HFFc6 (cell line): ENCODE results near the gene CANX. TPM values are rescaled to one million over a fixed set of nuclear protein-coding genes. Genes with fewer than 3 reads are reported as not detected.

Experiments
- DNase-seq: peaks from one replicate; pipeline ENCODE4 v3.0.0-alpha.2; 2018
- H3K27ac Mint-ChIP-seq: 2 replicates; pipeline ENCODE4 v1.8.0; 2020; ENCODE audit warnings: mild to moderate bottlenecking, mixed read lengths
- H3K27me3 Mint-ChIP-seq: 2 replicates; pipeline ENCODE4 v1.8.0; 2021; ENCODE audit warnings: mild to moderate bottlenecking, moderate library complexity, mixed read lengths; ENCODE audit not compliant: insufficient read depth
- H3K36me3 Mint-ChIP-seq: 2 replicates; pipeline ENCODE4 v1.8.0; 2021; ENCODE audit warnings: low read depth, mixed read lengths
- H3K4me1 Mint-ChIP-seq: 2 replicates; pipeline ENCODE4 v1.8.0; 2020; ENCODE audit warnings: low read depth, mixed read lengths
- H3K4me3 Mint-ChIP-seq: 2 replicates; pipeline ENCODE4 v1.8.0; 2020; ENCODE audit warnings: mild to moderate bottlenecking, moderate library complexity, mixed read lengths
- H3K9me3 Mint-ChIP-seq: 2 replicates; pipeline ENCODE4 v1.8.0; 2020; ENCODE audit warnings: mild to moderate bottlenecking, mixed read lengths
- CTCF ChIP-seq: fragments of 200-600 bp; sonication (generic); IDR thresholded peaks from 2 replicates; pipeline ENCODE4 v1.5.0; 2021; ENCODE audit warnings: antibody characterized with exemption, mild to moderate bottlenecking
- total RNA-seq, 6 experiments: library from RNA; stranded (reverse); fragmentation: NEBNext Ultra II Directional; extraction: Animal tissue kit (Norgen Biotek cat#: 25700); gene quantifications; 2 replicates in 1 of 6; 3 replicates in 5 of 6; pipeline ENCODE4 v1.2.3, GENCODE V29; 2021

The CANX gene
- total RNA-seq, 6 experiments from 2014 or later = 698 to 777 (median 770) TPM

GRCh38 chr5:179774442-179774841, 75.7 kb downstream of the CANX start:
- Mint-ChIP-seq H3K27ac (no peak overlapping the region), H3K4me1 (no peaks in the 10 kb centered on the region), H3K4me3 (no peak overlapping the region), H3K9me3 (no peaks in the 10 kb centered on the region), H3K27me3 (peaks cover 5% of the 10 kb centered on the region), H3K36me3 (peaks cover 14% of the 10 kb centered on the region)
- DNase-seq = no peak
- TF ChIP-seq CTCF = no peak

- TF ChIP-seq CTCF = no peak
- H3K27ac Mint-ChIP-seq = no peak overlapping the region
- no peaks in the 10 kb centered on the region for H3K4me1 Mint-ChIP-seq
- no peaks in the 10 kb centered on the region for H3K9me3 Mint-ChIP-seq
- H3K27me3 Mint-ChIP-seq = peaks cover 10% of the 10 kb centered on the region
- H3K4me3 Mint-ChIP-seq = no peak overlapping the region
- peaks cover 14% of the 10 kb centered on the region; the same call in 1 of the 2 replicates for H3K36me3 Mint-ChIP-seq
- no peak for DNase-seq
These were observed 77.7 kb downstream of the CANX start for GRCh38 chr5:179776411-179776938.

GRCh38 chr5:179777456-179777855, 78.7 kb downstream of the CANX start:
- H3K36me3 Mint-ChIP-seq = peaks cover 14% of the 10 kb centered on the region; the same call in 1 of the 2 replicates
- no peak for DNase-seq
- no peaks in the 10 kb centered on the region for H3K4me1 Mint-ChIP-seq
- peaks cover 14% of the 10 kb centered on the region for H3K27me3 Mint-ChIP-seq
- H3K4me3 Mint-ChIP-seq = no peak overlapping the region
- H3K27ac Mint-ChIP-seq = no peak overlapping the region
- TF ChIP-seq CTCF = no peak
- H3K9me3 Mint-ChIP-seq = no peaks in the 10 kb centered on the region

- no peak for DNase-seq
- Mint-ChIP-seq H3K9me3 (no peaks in the 10 kb centered on the region), H3K27me3 (peaks cover 14% of the 10 kb centered on the region), H3K27ac (no peak overlapping the region), H3K36me3 (peaks cover 14% of the 10 kb centered on the region; the same call in 1 of the 2 replicates), H3K4me3 (no peak overlapping the region), H3K4me1 (no peaks in the 10 kb centered on the region)
- no peak for TF ChIP-seq CTCF
These were observed 79.1 kb downstream of the CANX start for GRCh38 chr5:179777909-179778308.

GRCh38 chr5:179778591-179778990, 79.8 kb downstream of the CANX start:
- DNase-seq = no peak
- peaks cover 14% of the 10 kb centered on the region; the same call in 1 of the 2 replicates for H3K36me3 Mint-ChIP-seq
- H3K9me3 Mint-ChIP-seq = no peaks in the 10 kb centered on the region
- H3K4me1 Mint-ChIP-seq = no peaks in the 10 kb centered on the region
- peaks cover 21% of the 10 kb centered on the region for H3K27me3 Mint-ChIP-seq
- no peak overlapping the region for H3K4me3 Mint-ChIP-seq
- no peak overlapping the region for H3K27ac Mint-ChIP-seq
- TF ChIP-seq CTCF = no peak
